A549 (cell line): ENCODE data around the gene EXOC3. TPM values are rescaled to one million over a fixed set of nuclear protein-coding genes. Genes with fewer than 3 reads are reported as not detected.

Experiments
- ATAC-seq, 2 experiments: fragments of 200-7000 bp in 1 of 2; fragments of >200 bp in 1 of 2; cut with Nextera tagmentation in 1 of 2; cut with Tn5 transposase in 1 of 2; 3 replicates each; pipeline versions ENCODE4 v1.8.0 to v1.9.1; 2018 to 2020; ENCODE audit warnings: mild to moderate bottlenecking in 1 of 2, moderate library complexity in 1 of 2
- CTCF ChIA-PET: fragments of 300-600 bp; sonication (Branson Sonifier 250); formaldehyde crosslinking; extraction: SDS; loops from one replicate; lab custom pipeline; 2021; ENCODE audit warnings: antibody characterized with exemption, inconsistent platforms; lab: Yijun Ruan, JAX
- POLR2A ChIA-PET: fragments of 350-600 bp; formaldehyde crosslinking; extraction: SDS; loops from one replicate; lab custom pipeline; 2021; ENCODE audit warnings: antibody characterized with exemption, inconsistent platforms; lab: Yijun Ruan, JAX
- DNase-seq, 2 experiments: peaks; one replicate each; pipeline versions ENCODE4 v3.0.0 to v3.0.0-alpha.2; 2011 to 2016; ENCODE audit warnings: low read depth in 1 of 2, low spot score in 1 of 2
- FAIRE-seq: peaks from 2 replicates; lab custom pipeline; 2011; peaks lifted over from hg19 to GRCh38; lab: Jason Lieb, UNC
- H3K27ac ChIP-seq, 2 experiments: fragments of >200 bp; sonication (Bioruptor Twin); formaldehyde crosslinking; 3 replicates each; pipeline ENCODE4 v1.5.1; 2016 to 2017
- H3K4me1 ChIP-seq: fragments of >200 bp; sonication (Bioruptor Twin); formaldehyde crosslinking; 3 replicates; pipeline ENCODE4 v1.6.1; 2016
- H3K4me2 ChIP-seq: fragments of >200 bp; sonication (Bioruptor Twin); formaldehyde crosslinking; 3 replicates; pipeline ENCODE4 v1.6.1; 2016
- H3K4me3 ChIP-seq: fragments of >200 bp; sonication (Bioruptor Twin); formaldehyde crosslinking; 3 replicates; pipeline ENCODE4 v1.5.1; 2016
- H3K9me3 ChIP-seq: fragments of >200 bp; sonication (Bioruptor Twin); formaldehyde crosslinking; 3 replicates; pipeline ENCODE4 v1.6.1; 2016
- CBX2 ChIP-seq: fragments of 200-600 bp; sonication (generic); IDR thresholded peaks from 2 replicates; pipeline ENCODE4 v1.6.1; 2016; ENCODE audit warnings: low read depth, mild to moderate bottlenecking, borderline replicate concordance
- CHD2 ChIP-seq: fragments of 150-350 bp; IDR thresholded peaks from 2 replicates; pipeline ENCODE4 v1.6.1; 2014; ENCODE audit warnings: low read length; ENCODE audit not compliant: partially characterized antibody
- EHMT2 ChIP-seq: fragments of 200-600 bp; sonication (generic); IDR thresholded peaks from 2 replicates; pipeline ENCODE4 v1.6.1; 2016; ENCODE audit warnings: antibody characterized with exemption, low read depth, mild to moderate bottlenecking, moderate library complexity
- EP300 ChIP-seq, 2 experiments: fragments of >200 bp; sonication (Bioruptor Twin); formaldehyde crosslinking; IDR thresholded peaks; 2 replicates in 1 of 2; 3 replicates in 1 of 2; pipeline ENCODE4 v1.6.1; 2016 to 2017
- ESRRA ChIP-seq: fragments of 150-350 bp; IDR thresholded peaks from 2 replicates; pipeline ENCODE4 v1.6.1; 2014; ENCODE audit warnings: mild to moderate bottlenecking, low read length, borderline replicate concordance
- HDAC2 ChIP-seq: fragments of 200-600 bp; sonication (generic); IDR thresholded peaks from 2 replicates; pipeline ENCODE4 v1.6.1; 2016
- HOXB13 ChIP-seq: fragments of 250-450 bp; sonication (Bioruptor Pico); IDR thresholded peaks from 2 replicates; pipeline ENCODE4 v1.5.0; 2020; ENCODE audit warnings: low read depth, mild to moderate bottlenecking, moderate library complexity
- JUN ChIP-seq, 2 experiments: fragments of >200 bp; sonication (Bioruptor Twin); formaldehyde crosslinking; IDR thresholded peaks; 2 replicates in 1 of 2; 3 replicates in 1 of 2; pipeline ENCODE4 v1.6.1; 2016 to 2017
- JUNB ChIP-seq: fragments of >200 bp; sonication (Bioruptor Twin); formaldehyde crosslinking; IDR thresholded peaks from 2 replicates; pipeline ENCODE4 v1.6.1; 2016
- MAFK ChIP-seq: fragments of 450-650 bp; IDR thresholded peaks from 2 replicates; pipeline ENCODE4 v1.6.1; 2014; ENCODE audit not compliant: partially characterized antibody
- NPAS2 ChIP-seq: fragments of 250-450 bp; sonication (Bioruptor Pico); IDR thresholded peaks from 2 replicates; pipeline ENCODE4 v1.8.0; 2022; ENCODE audit warnings: mild to moderate bottlenecking, moderate library complexity, borderline replicate concordance
- POLR2AphosphoS2 ChIP-seq: conservative IDR thresholded peaks from 2 replicates; pipeline ENCODE4 v1.6.1; 2012; ENCODE audit warnings: low read length, improper control_type of control experiment, inconsistent platforms
- RARB ChIP-seq: fragments of 250-450 bp; sonication (Bioruptor Pico); IDR thresholded peaks from 2 replicates; pipeline ENCODE4 v1.8.0; 2021; ENCODE audit warnings: mild to moderate bottlenecking, moderate library complexity
- RCOR1 ChIP-seq: fragments of 150-350 bp; IDR thresholded peaks from 2 replicates; pipeline ENCODE4 v1.6.1; 2014; ENCODE audit warnings: antibody characterized with exemption, low read length, low read depth
- ZNF302 ChIP-seq: fragments of 250-450 bp; sonication (Bioruptor Pico); IDR thresholded peaks from 2 replicates; pipeline ENCODE4 v1.9.0; 2021; ENCODE audit warnings: inconsistent platforms, mild to moderate bottlenecking, moderate library complexity
- WGBS: methylation state at CpG from one replicate; pipeline ENCODE4 v1.1.6; 2017; ENCODE audit errors: missing lambda C conversion rate; 5-methylcytosine and 5-hydroxymethylcytosine counted together
- polyA plus RNA-seq, 4 experiments: library from polyadenylated mRNA; depleted of rRNA in 3 of 4; stranded (reverse); fragments of >200 nt; fragmentation: RNase III in 1 of 4; extraction: RNeasy Plus Mini Kit Qiagen cat#74134 plus additional on column Dnase treatment in 1 of 4; gene quantifications; 2 replicates in 3 of 4; 3 replicates in 1 of 4; pipeline ENCODE4 v1.2.3, GENCODE V29; 2011 to 2017
- TF ChIP-seq, protein P1 (sequence below): fragments of >200 bp; sonication (Bioruptor Twin); formaldehyde crosslinking; IDR thresholded peaks from 3 replicates; pipeline ENCODE4 v1.6.1; 2016
- TF ChIP-seq, protein P2 (sequence below): fragments of >200 bp; sonication (Bioruptor Twin); formaldehyde crosslinking; IDR thresholded peaks from 3 replicates; pipeline ENCODE4 v1.5.1; 2016
- TF ChIP-seq, protein P3 (sequence below): fragments of 200-600 bp; sonication (generic); IDR thresholded peaks from 2 replicates; pipeline ENCODE4 v1.6.1; 2016; ENCODE audit warnings: antibody characterized with exemption, mild to moderate bottlenecking, moderate library complexity
- TF ChIP-seq, protein P4 (sequence below): IDR thresholded peaks from 2 replicates; pipeline ENCODE4 v1.6.1; 2012

Gene EXOC3
- polyA plus RNA-seq, 2 of the 4 experiments (the other 2 are of a cell fraction), result 20.0 to 33.6 TPM

DNA sequence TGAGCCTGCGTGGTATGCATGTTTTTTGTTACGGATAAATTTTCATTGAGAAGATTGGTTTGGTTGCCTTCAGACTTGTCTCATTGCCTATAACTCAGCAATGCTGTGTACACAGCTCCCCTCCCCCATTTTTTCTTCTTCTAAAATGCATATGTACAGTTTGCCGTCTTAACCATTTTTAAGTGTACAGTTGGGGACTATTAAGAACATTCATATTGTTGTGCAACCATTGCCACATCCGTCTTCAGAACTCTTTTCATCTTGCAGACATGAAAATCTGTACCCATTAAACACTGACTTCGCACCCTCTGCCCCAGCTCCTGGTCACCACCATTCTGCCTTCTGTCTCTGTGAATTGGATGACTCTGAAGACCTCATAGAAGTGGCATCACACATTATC, 6.2 kb downstream of the EXOC3 start:
- CTCF ChIA-PET, result interaction anchor here (1.1 to 5.4 kb wide), 4 partner anchors 8 to 453 kb away, joined by 4 to 43 read pairs (median 22); no protein-coding TSS in a partner anchor
- POLR2A ChIA-PET, result no interaction called here
- 93% methylated on average over 5 of the region's 5 CpGs for WGBS
- TF ChIP-seq POLR2AphosphoS2 (no peak), NPAS2 (CRISPR knock-in tag) (no peak), ESRRA (no peak), EP300 (IDR thresholded peaks at IDR 0.05) (no peak), CBX2 (no peak)
- DNase-seq (no peak), ATAC-seq (no peak), FAIRE-seq (no peak)
- Histone ChIP-seq H3K9me3 (peaks cover 18% of the 10 kb centered on the region; the same call in 2 of the 3 replicates), H3K4me3 (no peak overlapping the region), H3K27ac (no peak overlapping the region), H3K4me2 (no peak overlapping the region), H3K4me1 (peaks cover 5% of the 10 kb centered on the region; the same call in 2 of the 3 replicates)

DNA sequence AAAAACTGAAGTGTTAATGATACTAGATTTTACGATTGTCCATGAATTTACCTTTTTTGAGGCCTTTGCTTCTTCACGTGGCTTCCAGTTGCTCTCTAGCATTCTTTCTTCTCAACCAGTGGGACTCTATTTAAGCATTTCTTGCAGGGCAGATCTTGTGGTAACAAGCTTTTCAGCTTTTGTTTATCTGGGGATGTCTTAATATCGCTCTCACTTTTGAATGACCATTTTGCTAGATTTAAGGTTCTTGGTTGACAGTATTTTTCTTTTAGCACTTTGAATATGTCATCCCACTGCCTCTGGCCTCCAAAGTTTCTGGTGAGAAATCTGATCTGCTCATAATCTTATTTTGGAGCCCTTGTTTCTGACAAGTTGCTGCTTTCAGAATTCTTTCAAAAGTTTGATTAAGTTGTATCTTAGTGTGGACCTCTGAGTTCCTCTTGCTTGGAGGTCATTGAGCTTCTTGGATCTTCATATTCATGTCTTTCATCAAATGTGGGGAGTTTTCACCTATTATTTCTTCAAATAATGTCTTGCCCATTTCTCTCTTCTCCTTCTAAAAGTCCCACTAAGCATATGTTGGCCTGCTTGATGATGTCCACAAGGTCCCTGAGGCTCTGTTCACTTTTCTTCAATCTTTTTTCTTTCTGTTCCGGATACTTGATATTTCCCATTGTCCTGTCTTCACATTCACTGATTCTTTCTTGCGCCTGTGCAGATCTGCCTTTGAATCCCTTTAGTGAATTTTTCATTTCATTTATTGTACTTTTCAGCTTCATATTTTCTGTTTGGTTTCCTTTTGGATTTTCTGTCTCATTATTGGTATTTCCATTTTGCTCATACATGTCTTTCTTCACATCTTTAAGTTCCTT, 8.8 kb downstream of the EXOC3 start:
- Histone ChIP-seq H3K27ac (no peak overlapping the region), H3K4me1 (no peaks in the 10 kb centered on the region), H3K4me2 (no peak overlapping the region), H3K9me3 (peaks cover 18% of the 10 kb centered on the region; the same call in 2 of the 3 replicates), H3K4me3 (no peak overlapping the region)
- 85% methylated on average over 5 of the region's 5 CpGs for WGBS
- TF ChIP-seq CBX2 (no peak), ZNF302 (CRISPR knock-in tag) (no peak), HOXB13 (CRISPR knock-in tag) (no peak), RCOR1 (no peak), HDAC2 (no peak)
- TF ChIP-seq, protein P1, sequence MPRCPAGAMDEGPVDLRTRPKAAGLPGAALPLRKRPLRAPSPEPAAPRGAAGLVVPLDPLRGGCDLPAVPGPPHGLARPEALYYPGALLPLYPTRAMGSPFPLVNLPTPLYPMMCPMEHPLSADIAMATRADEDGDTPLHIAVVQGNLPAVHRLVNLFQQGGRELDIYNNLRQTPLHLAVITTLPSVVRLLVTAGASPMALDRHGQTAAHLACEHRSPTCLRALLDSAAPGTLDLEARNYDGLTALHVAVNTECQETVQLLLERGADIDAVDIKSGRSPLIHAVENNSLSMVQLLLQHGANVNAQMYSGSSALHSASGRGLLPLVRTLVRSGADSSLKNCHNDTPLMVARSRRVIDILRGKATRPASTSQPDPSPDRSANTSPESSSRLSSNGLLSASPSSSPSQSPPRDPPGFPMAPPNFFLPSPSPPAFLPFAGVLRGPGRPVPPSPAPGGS, result no peak
- TF ChIP-seq, protein P2, sequence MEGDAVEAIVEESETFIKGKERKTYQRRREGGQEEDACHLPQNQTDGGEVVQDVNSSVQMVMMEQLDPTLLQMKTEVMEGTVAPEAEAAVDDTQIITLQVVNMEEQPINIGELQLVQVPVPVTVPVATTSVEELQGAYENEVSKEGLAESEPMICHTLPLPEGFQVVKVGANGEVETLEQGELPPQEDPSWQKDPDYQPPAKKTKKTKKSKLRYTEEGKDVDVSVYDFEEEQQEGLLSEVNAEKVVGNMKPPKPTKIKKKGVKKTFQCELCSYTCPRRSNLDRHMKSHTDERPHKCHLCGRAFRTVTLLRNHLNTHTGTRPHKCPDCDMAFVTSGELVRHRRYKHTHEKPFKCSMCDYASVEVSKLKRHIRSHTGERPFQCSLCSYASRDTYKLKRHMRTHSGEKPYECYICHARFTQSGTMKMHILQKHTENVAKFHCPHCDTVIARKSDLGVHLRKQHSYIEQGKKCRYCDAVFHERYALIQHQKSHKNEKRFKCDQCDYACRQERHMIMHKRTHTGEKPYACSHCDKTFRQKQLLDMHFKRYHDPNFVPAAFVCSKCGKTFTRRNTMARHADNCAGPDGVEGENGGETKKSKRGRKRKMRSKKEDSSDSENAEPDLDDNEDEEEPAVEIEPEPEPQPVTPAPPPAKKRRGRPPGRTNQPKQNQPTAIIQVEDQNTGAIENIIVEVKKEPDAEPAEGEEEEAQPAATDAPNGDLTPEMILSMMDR, result no peak
- no peak for FAIRE-seq
- ATAC-seq, result no peak
- CTCF ChIA-PET, result interaction anchor here (1.2 kb wide), 1 partner anchor 9 kb away, joined by 3 read pairs; no protein-coding TSS in a partner anchor
- DNase-seq, result no peak
- POLR2A ChIA-PET, result interaction anchor here (1.4 kb wide), 1 partner anchor 9 kb away, joined by 3 read pairs; the partner anchor contains the start of gene EXOC3

DNA sequence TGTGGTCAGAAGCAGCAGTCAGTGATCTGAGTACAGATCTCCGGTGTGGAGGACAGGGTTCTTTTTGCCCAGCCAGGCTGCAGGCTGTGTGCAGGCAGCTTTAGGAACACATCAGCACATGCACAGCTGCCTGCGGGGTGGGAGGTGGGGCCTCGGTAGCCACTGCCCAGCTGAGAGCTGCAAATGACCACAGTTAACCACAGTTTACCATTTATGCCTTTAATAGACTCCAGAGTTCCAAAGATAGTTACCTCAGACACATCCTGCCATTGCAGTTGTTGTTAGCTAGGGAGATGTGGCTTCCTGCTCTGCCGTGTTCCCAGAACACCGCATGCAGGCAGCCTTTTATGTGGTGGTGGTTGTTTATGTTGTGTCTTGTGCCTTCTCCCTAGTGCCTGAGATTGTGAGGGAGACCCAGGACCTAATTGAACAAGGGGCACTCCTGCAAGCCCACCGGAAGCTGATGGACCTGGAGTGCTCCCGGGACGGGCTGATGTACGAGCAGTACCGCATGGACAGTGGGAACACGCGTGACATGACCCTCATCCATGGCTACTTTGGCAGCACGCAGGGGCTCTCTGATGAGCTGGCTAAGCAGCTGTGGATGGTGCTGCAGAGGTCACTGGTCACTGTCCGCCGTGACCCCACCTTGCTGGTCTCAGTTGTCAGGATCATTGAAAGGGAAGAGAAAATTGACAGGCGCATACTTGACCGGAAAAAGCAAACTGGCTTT, 10.2 kb downstream of the EXOC3 start:
- Histone ChIP-seq H3K4me1 (no peaks in the 10 kb centered on the region), H3K9me3 (peaks cover 18% of the 10 kb centered on the region; the same call in 2 of the 3 replicates), H3K27ac (no peak overlapping the region), H3K4me3 (no peak overlapping the region), H3K4me2 (no peak overlapping the region)
- FAIRE-seq, result no peak
- 97% methylated on average over 17 of the region's 17 CpGs for WGBS
- ChIA-PET POLR2A (no interaction called here), CTCF (interaction anchor here (0.6 to 1.3 kb wide), 3 partner anchors 8 to 23 kb away, joined by 3 read pairs; no protein-coding TSS in a partner anchor)
- no peak for TF ChIP-seq JUN (IDR thresholded peaks at IDR 0.05)
- TF ChIP-seq MAFK, result no peak
- TF ChIP-seq EHMT2, result no peak
- TF ChIP-seq RARB, result no peak
- no peak for TF ChIP-seq NPAS2 (CRISPR knock-in tag)
- no peak for TF ChIP-seq CHD2
- TF ChIP-seq, protein P3, sequence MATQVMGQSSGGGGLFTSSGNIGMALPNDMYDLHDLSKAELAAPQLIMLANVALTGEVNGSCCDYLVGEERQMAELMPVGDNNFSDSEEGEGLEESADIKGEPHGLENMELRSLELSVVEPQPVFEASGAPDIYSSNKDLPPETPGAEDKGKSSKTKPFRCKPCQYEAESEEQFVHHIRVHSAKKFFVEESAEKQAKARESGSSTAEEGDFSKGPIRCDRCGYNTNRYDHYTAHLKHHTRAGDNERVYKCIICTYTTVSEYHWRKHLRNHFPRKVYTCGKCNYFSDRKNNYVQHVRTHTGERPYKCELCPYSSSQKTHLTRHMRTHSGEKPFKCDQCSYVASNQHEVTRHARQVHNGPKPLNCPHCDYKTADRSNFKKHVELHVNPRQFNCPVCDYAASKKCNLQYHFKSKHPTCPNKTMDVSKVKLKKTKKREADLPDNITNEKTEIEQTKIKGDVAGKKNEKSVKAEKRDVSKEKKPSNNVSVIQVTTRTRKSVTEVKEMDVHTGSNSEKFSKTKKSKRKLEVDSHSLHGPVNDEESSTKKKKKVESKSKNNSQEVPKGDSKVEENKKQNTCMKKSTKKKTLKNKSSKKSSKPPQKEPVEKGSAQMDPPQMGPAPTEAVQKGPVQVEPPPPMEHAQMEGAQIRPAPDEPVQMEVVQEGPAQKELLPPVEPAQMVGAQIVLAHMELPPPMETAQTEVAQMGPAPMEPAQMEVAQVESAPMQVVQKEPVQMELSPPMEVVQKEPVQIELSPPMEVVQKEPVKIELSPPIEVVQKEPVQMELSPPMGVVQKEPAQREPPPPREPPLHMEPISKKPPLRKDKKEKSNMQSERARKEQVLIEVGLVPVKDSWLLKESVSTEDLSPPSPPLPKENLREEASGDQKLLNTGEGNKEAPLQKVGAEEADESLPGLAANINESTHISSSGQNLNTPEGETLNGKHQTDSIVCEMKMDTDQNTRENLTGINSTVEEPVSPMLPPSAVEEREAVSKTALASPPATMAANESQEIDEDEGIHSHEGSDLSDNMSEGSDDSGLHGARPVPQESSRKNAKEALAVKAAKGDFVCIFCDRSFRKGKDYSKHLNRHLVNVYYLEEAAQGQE, result no peak
- TF ChIP-seq, protein P2, result no peak
- TF ChIP-seq JUNB, result no peak
- TF ChIP-seq, protein P4, sequence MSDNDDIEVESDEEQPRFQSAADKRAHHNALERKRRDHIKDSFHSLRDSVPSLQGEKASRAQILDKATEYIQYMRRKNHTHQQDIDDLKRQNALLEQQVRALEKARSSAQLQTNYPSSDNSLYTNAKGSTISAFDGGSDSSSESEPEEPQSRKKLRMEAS, result no peak
- TF ChIP-seq RCOR1, result no peak
- no peak for ATAC-seq
- no peak for DNase-seq
